Retinal pigment epithelial cell (primary cell): ENCODE data around the gene EMD.

Experiments used
- DNase-seq: peaks from one replicate; pipeline ENCODE4 v3.0.0-alpha.2; 2010; ENCODE audit warnings: low read depth
- H3K4me3 ChIP-seq: 2 replicates; pipeline ENCODE4 v1.5.1; 2011; ENCODE audit warnings: mild to moderate bottlenecking, low read length, control low read depth, moderate library complexity
- CTCF ChIP-seq: conservative IDR thresholded peaks from 2 replicates; pipeline ENCODE4 v1.5.1; 2011; ENCODE audit warnings: low read depth, low read length, control low read depth, inconsistent platforms

The EMD gene

DNA sequence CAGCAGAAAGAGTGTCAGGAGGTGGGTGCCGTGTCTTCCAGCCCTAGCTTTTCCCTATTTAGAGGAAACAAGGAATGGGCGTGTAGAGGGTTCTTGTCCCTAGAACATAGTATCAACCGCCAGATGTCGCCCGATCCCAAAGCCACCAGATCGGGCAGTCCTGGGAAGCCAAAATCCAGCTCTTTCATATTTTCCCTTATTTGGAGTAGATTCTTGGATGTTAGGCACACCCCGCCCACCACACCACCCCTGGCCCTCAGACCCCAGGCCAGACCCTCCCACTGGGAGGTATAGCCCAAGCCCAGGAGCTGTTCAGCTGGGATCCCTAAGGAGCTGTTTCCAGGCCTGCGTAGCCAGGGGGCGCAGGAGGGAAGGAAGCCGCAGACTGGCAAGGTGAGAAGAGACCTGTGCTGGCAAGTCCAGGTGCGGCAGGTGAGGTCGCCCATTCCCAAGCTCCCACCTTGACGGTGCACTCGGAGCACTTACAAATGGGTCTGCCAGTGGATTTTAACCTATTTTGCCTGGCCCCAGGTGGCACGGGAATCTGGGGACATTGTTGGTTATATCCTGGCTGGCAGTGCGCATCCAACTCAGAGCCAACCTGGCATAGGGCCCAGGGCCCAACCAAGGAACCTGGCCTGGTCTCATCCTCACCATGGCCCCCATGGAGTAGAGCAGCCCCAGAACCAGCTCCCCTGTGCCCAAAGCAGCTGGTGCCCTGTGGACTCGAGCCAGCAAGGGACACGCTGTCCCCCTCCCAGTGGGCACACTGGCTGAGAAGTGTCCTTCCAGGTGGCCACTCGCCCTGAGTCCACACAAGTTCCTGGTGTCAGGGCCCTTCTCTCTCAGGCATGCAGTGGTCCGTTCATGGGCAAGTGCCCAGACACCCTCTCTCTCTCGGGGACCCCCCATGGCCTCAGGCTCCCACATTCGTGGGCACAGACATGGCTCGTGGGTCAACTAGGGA is 5.5 kb upstream of the EMD start:
- H3K4me3 ChIP-seq: peak overlapping the region; percentile 44
- peak; percentile 63 for TF ChIP-seq CTCF
- no peak for DNase-seq

- H3K4me3 ChIP-seq: peak within 1 kb of the TSS; percentile 44
- TF ChIP-seq CTCF: peak; percentile 1
- DNase-seq: no peak
Observed at GRCh38 chrX:154374313-154375155, 4.6 kb upstream of the EMD start, which contains the start of gene FLNA. Gene FLNA (minus strand): TSS chrX:154374634. CDS start chrX:154371245, 3,389 bp downstream.

- TF ChIP-seq CTCF: no peak
- DNase-seq: no peak
- H3K4me3 ChIP-seq: peak overlapping the region; percentile 29
Observed at GRCh38 chrX:154375156-154375504, 4.0 kb upstream of the EMD start.

GRCh38 chrX:154376774-154377173 is 2.3 kb upstream of the EMD start:
- no peak for TF ChIP-seq CTCF
- no peak overlapping the region for H3K4me3 ChIP-seq
- DNase-seq: no peak

DNA sequence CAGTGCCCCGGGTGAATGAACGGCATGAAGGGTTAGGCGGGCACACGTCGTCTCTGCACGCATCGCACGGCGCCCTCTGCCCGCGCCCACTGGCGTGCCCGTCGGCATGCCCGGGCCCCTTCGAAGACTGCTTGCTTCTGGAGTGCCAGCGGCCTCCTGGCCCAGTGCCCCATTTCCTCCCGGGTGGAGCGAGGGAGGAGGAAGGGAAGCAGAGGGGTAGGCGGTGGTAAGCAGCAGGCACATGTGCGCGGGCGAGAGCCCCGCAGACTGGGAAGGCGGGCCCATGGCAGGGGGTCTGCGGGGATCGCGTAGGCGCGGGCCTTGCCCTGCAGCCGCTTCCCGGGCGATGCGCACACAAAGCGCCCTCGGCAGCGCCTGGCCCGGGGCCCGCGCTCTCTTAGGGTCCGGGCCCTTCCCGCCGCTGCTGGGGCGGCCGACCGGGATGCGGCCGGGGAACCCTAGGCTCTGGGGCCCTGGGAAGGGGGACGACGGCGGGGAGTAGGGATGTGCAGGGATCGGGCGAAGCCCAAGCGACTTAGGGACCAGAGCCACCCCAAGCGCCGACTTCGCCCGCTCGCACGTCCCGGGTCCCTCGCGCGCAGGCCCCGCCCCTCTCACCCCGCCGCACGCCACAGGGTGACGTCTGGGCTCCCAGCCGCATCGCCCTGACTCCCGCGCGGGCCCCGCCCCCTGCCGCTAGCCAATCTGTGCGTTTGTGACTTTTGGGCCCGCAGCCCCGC is 866 bp upstream of the EMD start:
- no peak for TF ChIP-seq CTCF
- no peak for DNase-seq
- peak overlapping the region; percentile 24 for H3K4me3 ChIP-seq

- TF ChIP-seq CTCF: no peak
- DNase-seq: no peak
- H3K4me3 ChIP-seq: peak overlapping the region; percentile 65
Observed at GRCh38 chrX:154379569-154379951, 465 bp downstream of the EMD start.
